PC-9 (cell line): ENCODE data around the gene FOXP1. TPM values are rescaled to one million over a fixed set of nuclear protein-coding genes. Genes with fewer than 3 reads are reported as not detected.

Experiments
- BruUV-seq: library from RNA; stranded (reverse); fragments of 400-500 nt; replicated peaks from 2 replicates; lab custom pipeline; 2021; lab: Mats Ljungman, UMichigan
- CTCF ChIA-PET: fragments of 300-600 bp; sonication (Branson Sonifier 250); formaldehyde crosslinking; loops from one replicate; lab custom pipeline; 2022; ENCODE audit warnings: antibody characterized with exemption; lab: Charles Lee
- POLR2A ChIA-PET: fragments of 300-600 bp; sonication (Branson Sonifier 250); formaldehyde crosslinking; loops from one replicate; lab custom pipeline; 2022; ENCODE audit warnings: antibody characterized with exemption; ENCODE audit not compliant: unreplicated experiment; lab: Charles Lee
- DNase-seq, 2 experiments: peaks; one replicate each; pipeline versions ENCODE4 v3.0.0 to v3.0.0-alpha.2; 2015 to 2022; ENCODE audit warnings: mixed read lengths in 1 of 2
- H2AFZ ChIP-seq: fragments of 200-600 bp; sonication (generic); 2 replicates; pipeline ENCODE4 v1.8.1; 2017; ENCODE audit warnings: antibody characterized with exemption
- H3F3A ChIP-seq: fragments of 200-600 bp; sonication (generic); 2 replicates; pipeline ENCODE4 v1.8.1; 2017; ENCODE audit warnings: antibody characterized with exemption, mild to moderate bottlenecking, low read depth; ENCODE audit not compliant: insufficient read depth
- H3K27ac ChIP-seq: fragments of 200-600 bp; sonication (generic); 2 replicates; pipeline ENCODE4 v1.6.1; 2016; ENCODE audit warnings: mixed run types
- H3K27me3 ChIP-seq: fragments of 200-600 bp; sonication (generic); 2 replicates; pipeline ENCODE4 v1.6.1; 2016; ENCODE audit warnings: low read depth, mixed run types; ENCODE audit not compliant: insufficient read depth
- H3K36me3 ChIP-seq: fragments of 200-600 bp; sonication (generic); 2 replicates; pipeline ENCODE4 v1.6.1; 2016; ENCODE audit warnings: low read depth, mixed run types
- H3K4me1 ChIP-seq: fragments of 200-600 bp; sonication (generic); replicated peaks from 2 replicates; pipeline ENCODE4 v1.6.1; 2016; ENCODE audit warnings: mixed run types; ENCODE audit not compliant: insufficient read depth
- H3K4me2 ChIP-seq: fragments of 200-600 bp; sonication (generic); 2 replicates; pipeline ENCODE4 v1.6.1; 2017; ENCODE audit warnings: mixed run types
- H3K4me3 ChIP-seq: fragments of 200-600 bp; sonication (generic); 2 replicates; pipeline ENCODE4 v1.6.1; 2016; ENCODE audit warnings: mixed run types
- H3K79me2 ChIP-seq: fragments of 200-600 bp; sonication (generic); 2 replicates; pipeline ENCODE4 v1.6.1; 2017; ENCODE audit warnings: low read depth, mixed run types
- H3K9me2 ChIP-seq: fragments of 200-600 bp; sonication (generic); 2 replicates; pipeline ENCODE4 v1.8.1; 2017; ENCODE audit warnings: mild to moderate bottlenecking; ENCODE audit not compliant: insufficient read depth
- H3K9me3 ChIP-seq: fragments of 200-600 bp; sonication (generic); 2 replicates; pipeline ENCODE4 v1.8.1; 2016; ENCODE audit warnings: low read depth; ENCODE audit not compliant: insufficient read depth
- H4K20me1 ChIP-seq: fragments of 200-600 bp; sonication (generic); 2 replicates; pipeline ENCODE4 v1.8.1; 2017; ENCODE audit not compliant: insufficient read depth
- EZH2 ChIP-seq: fragments of 200-600 bp; sonication (generic); IDR thresholded peaks from 2 replicates; pipeline ENCODE4 v1.8.0; 2017; ENCODE audit warnings: antibody characterized with exemption, low read depth
- intact Hi-C: fragments of 100-400 bp; cut with micrococcal nuclease; formaldehyde crosslinking; loops from one replicate; pipeline ENCODE4 v1.10.0; 2022; ENCODE audit not compliant: unreplicated experiment
- total RNA-seq: library from RNA; stranded (reverse); gene quantifications from 2 replicates; pipeline ENCODE4 v1.2.3, GENCODE V29; 2021
- TF ChIP-seq, protein P1 (sequence below): fragments of 200-600 bp; sonication (generic); conservative IDR thresholded peaks from 2 replicates; pipeline ENCODE4 v1.6.1; 2017; ENCODE audit warnings: mixed run types, antibody characterized with exemption, mild to moderate bottlenecking, moderate library complexity

The FOXP1 gene
- total RNA-seq, 1 experiment from 2014 or later = 33.3 TPM

DNA sequence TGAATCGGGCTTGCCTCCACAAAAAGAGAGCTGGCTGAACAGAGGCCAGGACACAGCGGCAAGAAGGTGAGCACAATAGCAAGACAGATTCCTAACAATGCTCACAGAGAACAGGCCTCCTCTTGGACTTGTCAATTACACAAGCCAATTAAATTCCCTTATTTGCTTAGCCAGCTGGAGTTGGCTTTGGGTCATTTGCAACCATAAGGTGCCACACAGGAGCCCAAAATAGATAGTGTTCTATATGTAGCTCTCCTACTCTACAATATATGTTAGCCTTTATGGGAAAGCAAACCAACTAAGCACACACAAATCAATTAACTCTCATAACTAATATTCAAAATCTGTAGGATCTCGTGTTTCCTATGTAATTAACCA, 335.6 kb downstream of the FOXP1 start:
- Histone ChIP-seq H3K27ac (no peak overlapping the region), H3K27me3 (no peaks in the 10 kb centered on the region), H3F3A (no peaks in the 10 kb centered on the region), H2AFZ (no peak overlapping the region), H3K36me3 (no peaks in the 10 kb centered on the region), H3K9me2 (no peaks in the 10 kb centered on the region), H3K4me1 (no peaks in the 10 kb centered on the region), H4K20me1 (no peaks in the 10 kb centered on the region), H3K4me2 (no peak overlapping the region), H3K79me2 (no peaks in the 10 kb centered on the region), H3K4me3 (no peak overlapping the region), H3K9me3 (no peaks in the 10 kb centered on the region)
- no peak for DNase-seq
- no peak for TF ChIP-seq EZH2
- TF ChIP-seq, protein P1, sequence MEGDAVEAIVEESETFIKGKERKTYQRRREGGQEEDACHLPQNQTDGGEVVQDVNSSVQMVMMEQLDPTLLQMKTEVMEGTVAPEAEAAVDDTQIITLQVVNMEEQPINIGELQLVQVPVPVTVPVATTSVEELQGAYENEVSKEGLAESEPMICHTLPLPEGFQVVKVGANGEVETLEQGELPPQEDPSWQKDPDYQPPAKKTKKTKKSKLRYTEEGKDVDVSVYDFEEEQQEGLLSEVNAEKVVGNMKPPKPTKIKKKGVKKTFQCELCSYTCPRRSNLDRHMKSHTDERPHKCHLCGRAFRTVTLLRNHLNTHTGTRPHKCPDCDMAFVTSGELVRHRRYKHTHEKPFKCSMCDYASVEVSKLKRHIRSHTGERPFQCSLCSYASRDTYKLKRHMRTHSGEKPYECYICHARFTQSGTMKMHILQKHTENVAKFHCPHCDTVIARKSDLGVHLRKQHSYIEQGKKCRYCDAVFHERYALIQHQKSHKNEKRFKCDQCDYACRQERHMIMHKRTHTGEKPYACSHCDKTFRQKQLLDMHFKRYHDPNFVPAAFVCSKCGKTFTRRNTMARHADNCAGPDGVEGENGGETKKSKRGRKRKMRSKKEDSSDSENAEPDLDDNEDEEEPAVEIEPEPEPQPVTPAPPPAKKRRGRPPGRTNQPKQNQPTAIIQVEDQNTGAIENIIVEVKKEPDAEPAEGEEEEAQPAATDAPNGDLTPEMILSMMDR = no peak
- POLR2A ChIA-PET = no interaction called here
- no TSS peak for BruUV-seq
- intact Hi-C loops = no loop called here
- CTCF ChIA-PET = no interaction called here

DNA sequence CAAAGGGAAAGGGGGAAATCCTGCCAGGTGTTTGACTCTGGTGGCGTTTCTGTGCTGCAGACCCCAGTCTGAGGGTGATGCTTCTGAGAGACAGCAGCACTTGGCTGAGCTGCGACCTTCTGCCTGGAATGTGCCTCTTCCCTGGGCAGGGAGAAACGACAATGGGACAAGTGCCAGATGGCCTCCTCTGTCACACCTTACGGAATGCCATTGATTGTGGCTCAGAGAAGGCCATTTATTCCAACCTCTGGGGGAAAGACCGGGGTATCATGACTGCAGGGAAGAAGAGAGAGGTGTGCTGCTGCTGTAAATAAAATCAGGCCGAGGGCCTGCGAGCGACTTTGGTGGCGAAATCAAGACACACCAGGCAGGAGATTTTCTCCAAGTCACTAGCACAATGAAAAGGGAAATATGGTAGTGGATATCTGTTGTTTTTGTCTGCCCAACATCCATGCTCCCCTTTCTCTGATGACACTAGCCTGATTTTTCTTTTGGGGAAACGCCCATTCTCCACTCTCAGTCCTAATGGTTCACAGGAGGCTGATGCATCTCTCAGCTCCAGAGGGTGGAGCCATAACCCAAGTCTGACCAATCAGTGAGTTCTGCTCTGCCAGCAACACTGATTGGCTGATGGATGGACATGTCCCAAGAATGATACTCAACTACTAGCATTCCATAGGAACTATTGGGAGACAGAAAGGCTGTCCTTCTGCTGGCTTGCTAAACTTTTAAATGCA, 336.1 kb downstream of the FOXP1 start:
- no peak for DNase-seq
- ChIA-PET CTCF (no interaction called here), POLR2A (no interaction called here)
- Histone ChIP-seq H3K36me3 (no peaks in the 10 kb centered on the region), H3K4me1 (no peaks in the 10 kb centered on the region), H3K9me3 (no peaks in the 10 kb centered on the region), H3K27ac (no peak overlapping the region), H2AFZ (no peak overlapping the region), H3K4me2 (no peak overlapping the region), H4K20me1 (no peaks in the 10 kb centered on the region), H3K79me2 (no peaks in the 10 kb centered on the region), H3K4me3 (no peak overlapping the region), H3K27me3 (no peaks in the 10 kb centered on the region), H3K9me2 (no peaks in the 10 kb centered on the region), H3F3A (no peaks in the 10 kb centered on the region)
- intact Hi-C loops = no loop called here
- BruUV-seq = no TSS peak
- TF ChIP-seq, protein P1 = no peak
- no peak for TF ChIP-seq EZH2

DNA sequence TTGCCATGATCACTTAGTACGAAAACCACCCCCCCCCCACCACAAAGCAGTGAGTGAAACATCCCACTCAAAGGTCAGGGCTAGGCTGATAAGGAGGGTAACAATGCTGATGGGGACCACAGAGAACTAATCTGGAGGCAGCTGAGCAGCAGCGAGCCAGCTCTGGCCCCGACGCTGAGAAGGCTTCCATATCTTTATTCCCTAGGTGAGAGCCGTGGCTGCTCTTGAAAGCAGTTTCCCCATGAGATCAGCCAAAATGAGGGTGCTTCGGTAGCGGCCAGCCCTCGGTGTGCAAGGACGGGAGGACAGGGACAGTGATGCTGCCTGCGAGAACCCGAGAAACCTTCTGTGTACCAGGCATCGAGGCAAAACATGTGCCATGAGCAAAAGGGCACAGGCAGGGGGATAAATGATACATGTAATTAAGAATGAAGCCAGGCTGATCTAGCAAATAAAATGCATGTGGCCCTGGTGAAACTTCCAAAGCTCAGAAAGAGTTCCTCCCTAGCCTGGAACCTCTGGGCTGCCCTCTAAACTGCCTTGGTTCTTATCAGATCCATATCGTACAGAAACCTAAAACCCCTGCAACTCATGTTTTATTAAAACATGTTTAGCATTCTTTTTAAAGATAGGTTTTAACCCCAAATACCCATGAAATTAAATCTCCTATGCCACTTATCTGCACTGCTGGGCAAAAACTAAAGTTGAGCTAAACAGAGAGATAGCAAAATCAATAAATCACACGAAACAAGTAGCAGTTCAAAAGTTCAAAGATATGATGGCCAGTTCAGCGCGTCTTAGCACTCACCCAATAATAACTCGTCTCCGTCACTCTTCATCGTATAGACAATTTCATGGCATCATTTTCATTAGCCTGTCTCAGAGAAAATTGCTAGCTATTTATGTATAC, 337.3 kb downstream of the FOXP1 start:
- Histone ChIP-seq H2AFZ (no peak overlapping the region), H3K27ac (no peak overlapping the region), H3K9me3 (no peaks in the 10 kb centered on the region), H3K9me2 (no peaks in the 10 kb centered on the region), H3K4me2 (no peak overlapping the region), H3K4me1 (no peaks in the 10 kb centered on the region), H3K27me3 (no peaks in the 10 kb centered on the region), H3F3A (no peaks in the 10 kb centered on the region), H3K36me3 (no peaks in the 10 kb centered on the region), H3K79me2 (no peaks in the 10 kb centered on the region), H3K4me3 (no peak overlapping the region), H4K20me1 (no peaks in the 10 kb centered on the region)
- POLR2A ChIA-PET = no interaction called here
- no TSS peak for BruUV-seq
- CTCF ChIA-PET = no interaction called here
- no peak for DNase-seq
- TF ChIP-seq, protein P1 = no peak
- TF ChIP-seq EZH2 = no peak
- intact Hi-C loops = no loop called here
